ENCODE results near the gene NAB1.
"Not testable (repeated sequence)": the region's sequence is repeated elsewhere in the genome, so short reads cannot be mapped to it uniquely, and the experiment has no call there.

Gene NAB1

DNA sequence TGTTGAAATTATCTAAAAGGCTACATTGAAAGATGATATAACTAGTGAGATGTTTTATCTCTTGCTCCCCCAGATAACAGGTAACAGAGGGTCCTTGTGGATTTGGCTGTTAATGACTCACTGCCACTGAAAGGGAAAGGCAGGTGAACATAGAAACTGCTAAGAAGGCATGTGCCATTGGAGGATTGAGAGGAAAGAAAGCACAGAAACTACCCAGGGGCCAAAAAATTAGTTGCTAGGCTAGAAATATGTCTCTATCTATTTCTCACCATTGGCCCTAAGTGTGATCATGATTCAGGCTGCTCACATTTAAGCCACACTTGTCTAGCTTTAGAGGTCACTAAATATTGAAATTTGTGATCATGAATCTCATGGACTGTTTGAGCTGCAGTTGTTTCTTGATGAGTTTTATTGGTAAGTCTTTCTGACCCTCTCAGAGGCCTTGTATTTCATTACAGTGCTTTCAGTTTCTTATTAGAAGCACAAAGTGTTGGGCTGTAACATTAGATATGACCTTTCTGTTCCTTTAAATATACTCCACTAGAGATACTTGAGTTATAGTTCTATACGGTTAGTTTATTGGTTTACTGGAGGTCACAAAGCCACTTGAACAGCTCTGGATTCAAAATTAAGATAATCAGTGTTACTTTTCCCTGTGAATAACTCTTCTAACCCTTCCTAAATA is 26.2 kb downstream of the NAB1 start:
- no peak for DNase-seq

- DNase-seq: no peak
Measured at GRCh38 chr2:190677255-190677654, 28.4 kb downstream of the NAB1 start.

GRCh38 chr2:190678444-190679162 is 29.7 kb downstream of the NAB1 start:
- no peak for DNase-seq

DNA sequence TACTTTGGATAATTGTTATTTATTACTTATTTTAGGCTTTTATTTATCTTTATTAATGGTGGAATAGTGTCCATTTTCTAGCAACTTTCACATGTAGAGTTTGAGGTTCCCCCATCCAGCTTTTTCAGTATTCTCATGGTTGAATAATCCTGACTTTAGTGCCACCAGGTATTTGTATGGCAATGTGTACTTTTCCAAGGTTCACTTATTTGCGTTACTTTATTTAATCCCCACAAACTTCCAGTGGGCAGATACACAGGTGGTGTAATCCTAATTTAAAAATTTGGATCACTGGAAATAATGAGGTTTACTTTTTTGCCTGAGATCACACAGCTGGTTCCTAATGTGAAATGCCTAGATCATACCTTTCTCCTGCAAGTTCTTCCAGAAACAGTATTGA is 30.5 kb downstream of the NAB1 start:
- DNase-seq: no peak

- no peak for DNase-seq
Measured at GRCh38 chr2:190679813-190680591, 31.1 kb downstream of the NAB1 start.

DNA sequence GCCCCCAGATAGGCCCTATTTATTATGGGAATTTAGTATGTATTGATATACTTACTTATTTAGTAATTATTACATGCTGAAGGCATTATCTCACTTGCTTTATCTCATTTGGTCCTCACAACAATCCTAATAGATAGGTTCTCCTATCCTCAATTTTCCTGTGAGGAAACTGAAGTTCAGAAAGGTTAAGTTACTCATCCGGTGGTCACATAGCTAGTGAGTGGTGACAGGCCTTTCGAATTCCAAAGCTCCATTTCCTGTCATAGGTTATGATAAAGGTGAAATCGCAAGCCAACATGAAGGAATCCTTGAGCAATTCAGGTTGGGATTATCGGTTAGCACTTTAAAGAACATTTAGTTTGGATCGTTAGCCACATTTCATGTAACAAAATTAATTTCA is 33.3 kb downstream of the NAB1 start:
- no peak for DNase-seq

DNA sequence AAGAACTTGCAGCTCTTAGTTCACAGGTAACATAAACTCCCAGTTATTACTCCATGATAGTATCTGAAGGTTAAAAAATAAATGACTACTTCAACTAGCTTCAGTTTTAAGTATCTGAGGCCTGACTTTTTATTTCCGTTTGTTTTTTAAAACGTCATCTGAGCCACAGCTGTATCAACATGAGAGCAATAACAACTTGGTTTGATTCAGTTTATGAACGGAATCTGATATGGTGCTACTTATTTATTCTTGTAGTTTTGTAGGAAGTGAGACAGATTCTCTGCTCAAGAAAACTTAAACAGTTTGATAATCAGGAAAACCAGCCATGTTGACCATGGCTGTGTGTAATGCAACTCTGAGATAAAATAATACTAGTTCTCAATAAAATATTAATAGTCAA is 34.9 kb downstream of the NAB1 start:
- no peak for DNase-seq

DNA sequence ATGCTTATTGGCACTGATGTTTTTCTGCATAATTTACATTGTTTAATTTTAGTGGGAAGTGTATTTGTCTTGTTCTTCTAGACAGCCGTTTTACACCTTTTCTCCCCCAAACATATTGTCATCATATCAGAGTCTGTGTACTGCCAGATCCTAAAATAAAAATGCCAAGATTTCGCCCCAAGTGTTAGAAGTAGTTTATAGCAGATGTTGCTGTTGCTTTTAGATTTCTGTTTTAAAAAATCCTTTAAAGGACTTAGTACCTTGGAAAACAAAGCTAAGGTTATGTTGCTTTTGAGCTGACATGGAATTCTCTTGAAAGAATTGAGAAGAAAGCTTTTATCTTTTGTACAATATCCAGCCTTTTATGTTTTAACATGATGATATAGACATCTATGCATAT is 36.0 kb downstream of the NAB1 start:
- no peak for DNase-seq

DNA sequence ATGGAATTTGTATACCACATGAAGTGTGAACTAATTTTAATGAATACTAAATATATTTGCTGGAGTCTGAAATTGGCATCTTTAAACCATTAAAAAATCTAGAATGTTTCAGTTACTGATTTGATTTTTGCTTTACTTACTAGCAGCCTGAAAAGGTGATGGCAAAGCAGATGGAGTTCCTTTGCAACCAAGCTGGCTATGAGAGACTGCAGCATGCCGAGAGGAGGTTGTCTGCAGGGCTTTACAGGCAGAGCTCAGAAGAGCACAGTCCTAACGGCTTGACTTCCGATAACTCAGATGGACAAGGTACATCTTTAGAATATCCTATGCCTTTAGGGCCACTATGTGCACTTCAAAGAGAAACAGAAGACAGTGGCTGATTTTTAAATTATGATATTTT is 36.5 kb downstream of the NAB1 start:
- no peak for DNase-seq

DNA sequence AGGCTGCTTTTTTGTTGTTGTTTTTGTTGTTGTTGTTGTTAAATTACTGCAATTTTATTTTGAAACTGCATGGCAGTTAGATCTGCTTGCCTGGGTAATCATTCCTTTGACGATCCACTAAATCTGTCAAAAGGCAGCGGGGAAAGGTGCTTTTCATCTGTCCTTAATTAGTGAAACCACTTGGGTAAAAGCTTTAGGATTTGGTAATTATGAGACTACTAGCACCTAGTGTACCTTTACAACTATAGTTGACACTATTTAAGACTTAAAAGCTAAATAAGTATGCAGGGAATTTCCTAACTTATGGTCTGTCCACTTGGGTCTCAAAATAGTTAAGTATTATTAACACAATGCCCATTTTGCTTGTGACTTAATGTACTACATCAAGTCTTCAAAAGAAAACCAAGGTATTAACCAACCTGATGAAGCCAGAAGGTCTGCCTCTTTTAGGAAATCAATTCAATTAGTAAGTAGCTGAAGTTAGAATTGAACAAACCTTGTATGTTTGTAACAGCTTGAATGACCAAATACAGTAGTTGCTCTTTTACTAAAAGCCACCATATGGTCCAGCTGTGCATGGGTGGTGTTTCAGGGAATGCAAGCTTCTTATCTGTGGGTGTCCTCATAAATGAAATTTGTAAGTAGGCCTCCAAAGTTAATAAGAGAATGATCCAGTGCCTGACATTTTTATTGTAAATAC is 44.8 kb downstream of the NAB1 start:
- DNase-seq: no peak

DNA sequence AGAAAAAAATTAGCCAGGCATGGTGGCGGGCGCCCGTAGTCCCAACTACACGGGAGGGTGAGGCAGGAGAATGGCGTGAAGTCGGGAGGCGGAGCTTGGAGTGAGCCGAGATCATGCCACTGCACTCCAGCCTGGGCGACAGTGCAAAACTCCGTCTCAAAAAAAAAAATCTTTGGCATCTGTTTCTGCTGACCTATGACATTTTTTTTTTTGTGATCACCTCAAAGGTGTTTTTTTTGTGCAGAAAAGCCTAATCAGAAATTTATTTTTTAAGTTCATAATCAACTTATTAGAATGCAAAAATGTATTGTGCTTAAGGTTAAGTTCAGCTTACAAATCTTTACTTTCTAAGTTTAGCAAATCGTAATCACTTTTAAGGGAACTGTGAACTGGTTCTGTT is 45.6 kb downstream of the NAB1 start:
- DNase-seq: no peak

DNA sequence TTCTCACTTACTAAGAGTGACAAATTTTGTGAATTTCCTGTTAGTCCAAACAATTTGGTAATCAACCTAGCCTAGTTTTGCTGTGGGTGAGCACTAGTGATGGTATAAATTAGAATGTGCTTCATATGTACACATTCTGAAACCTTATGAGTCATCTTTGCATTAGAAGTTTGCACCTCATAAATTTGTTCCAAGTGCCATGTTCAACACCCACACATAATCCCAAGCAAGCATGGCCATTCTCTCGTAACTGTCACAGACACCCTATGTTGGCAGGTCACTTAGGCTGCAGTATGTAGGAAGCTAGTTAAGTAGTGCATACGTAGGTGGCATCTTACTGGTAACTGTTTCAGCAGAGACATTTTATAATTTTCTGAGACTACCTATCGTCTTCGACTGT is 46.9 kb downstream of the NAB1 start:
- DNase-seq: no peak

GRCh38 chr2:190696792-190697398 is 48.0 kb downstream of the NAB1 start:
- no peak for DNase-seq

GRCh38 chr2:190697421-190697820 is 48.5 kb downstream of the NAB1 start:
- DNase-seq: no peak

DNA sequence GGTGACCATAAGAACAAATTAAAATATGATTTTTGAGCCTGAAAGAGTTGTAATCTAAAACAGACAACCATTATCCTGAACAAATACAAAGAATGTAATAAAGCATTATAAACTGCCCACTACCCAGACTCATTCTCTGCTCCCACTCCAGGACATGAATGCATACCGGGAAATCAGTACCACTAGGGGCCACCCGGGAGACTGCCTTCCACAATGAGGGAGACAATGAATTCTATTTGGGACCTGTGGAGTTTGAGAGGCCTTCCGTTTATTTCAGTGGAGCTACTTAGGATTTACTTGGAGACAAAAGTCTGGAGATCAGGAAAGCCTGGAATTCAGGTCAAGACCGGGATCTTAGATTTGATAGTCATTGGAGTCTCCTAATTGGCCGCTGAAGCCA is 50.0 kb downstream of the NAB1 start:
- no peak for DNase-seq

DNA sequence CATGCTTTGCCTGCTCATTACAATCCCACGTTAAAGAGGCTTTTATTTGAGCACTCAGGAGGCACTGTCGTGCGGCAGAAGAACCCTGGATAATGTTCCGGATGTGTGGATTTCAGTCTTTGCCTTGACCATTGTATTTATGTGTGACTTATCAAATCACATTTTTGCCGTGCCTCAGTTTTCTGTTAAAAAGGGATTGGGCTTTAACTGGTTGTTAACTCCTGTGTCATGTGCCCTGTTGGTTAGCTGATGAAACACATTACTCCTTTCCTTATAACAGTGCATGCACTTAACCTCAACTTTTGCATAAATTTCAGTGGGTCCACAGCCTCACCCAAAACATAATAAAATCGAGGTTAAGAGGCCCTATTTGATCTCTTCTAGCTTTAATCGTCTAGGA is 52.7 kb downstream of the NAB1 start:
- no peak for DNase-seq

- DNase-seq: no peak
Measured at GRCh38 chr2:190705280-190705679, 56.4 kb downstream of the NAB1 start.

DNA sequence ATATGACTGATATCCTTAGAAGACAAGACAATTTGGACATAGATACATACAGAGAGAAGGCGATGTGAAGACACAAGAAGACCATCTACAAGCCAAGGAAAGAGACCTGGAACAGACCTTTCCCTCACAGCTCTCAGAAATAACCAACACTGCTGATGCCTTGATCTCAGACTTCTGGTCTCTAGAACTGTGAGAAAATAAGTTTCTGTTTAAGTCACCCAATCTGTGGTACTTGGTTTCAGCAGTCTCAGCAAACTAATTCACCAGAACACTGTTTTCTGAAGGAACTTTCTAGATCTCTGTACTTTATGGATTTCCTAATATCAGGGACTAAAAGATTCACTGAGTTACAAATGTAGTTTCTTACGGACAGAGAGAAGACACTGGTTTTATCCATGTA is 58.8 kb downstream of the NAB1 start:
- DNase-seq: no peak

DNA sequence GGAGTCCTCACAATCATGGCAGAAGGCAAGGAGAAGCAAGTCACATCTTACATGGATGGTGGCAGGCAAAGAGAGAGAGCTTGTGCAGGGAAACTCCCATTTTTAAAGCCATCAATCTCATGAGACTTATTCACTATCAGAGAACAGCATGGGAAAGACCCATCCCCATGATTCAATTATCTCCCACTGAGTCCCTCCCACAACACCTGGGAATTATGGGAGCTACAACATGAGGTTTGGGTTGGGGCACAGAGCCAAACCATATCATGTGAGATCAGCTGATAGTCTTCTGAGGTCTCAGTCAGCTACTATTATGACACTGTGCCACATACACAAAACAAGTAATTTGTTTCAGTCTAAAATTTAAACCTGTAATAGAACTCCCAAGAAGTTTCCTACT is 59.8 kb downstream of the NAB1 start:
- not testable (repeated sequence) for DNase-seq

DNA sequence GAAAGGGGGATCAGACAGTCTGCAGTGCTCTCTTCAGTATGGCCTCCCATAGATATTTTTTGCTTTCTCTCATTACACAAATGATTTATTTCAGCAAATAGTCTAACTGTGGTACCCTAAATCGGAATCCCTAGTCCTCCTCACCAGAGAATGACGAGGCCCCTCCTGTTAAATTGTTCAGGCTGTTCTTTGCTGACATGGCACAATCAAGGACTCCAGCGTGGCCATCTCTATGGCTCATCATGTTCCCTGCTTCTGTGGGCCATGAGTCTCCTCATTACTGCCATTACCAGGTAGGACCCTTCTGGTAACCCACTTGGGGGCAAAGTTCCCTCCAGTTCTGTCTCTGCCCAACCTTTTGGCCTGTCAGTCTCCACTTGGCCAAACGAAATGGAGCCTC is 62.2 kb downstream of the NAB1 start:
- no peak for DNase-seq

DNA sequence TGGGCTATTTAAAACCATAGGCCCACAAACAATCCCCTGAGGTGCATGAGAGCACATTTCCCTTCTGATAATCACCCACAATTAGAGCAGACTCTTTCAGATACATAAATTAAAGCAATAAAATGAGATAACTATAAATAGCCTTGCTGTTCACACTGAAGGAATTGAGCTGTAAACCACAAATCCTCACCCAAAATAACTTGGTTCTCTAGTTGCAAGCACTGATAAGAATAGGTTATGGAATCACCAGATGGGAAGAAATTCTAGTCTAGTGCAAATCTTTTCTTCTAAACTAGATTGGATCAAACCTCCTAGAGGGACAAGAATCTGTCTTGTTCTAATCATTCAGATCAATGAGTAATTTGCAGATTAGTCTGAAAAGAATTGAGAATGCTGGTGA is 64.6 kb downstream of the NAB1 start:
- no peak for DNase-seq

GRCh38 chr2:190714958-190715357 is 66.1 kb downstream of the NAB1 start:
- DNase-seq: no peak
